A549 (cell line): ENCODE results near the gene UCP2.

Experiments used
- KDM1A ChIP-seq: fragments of 200-600 bp; sonication (generic); IDR thresholded peaks from 2 replicates; pipeline ENCODE4 v1.6.1; 2016; ENCODE audit warnings: low read depth, mild to moderate bottlenecking
- TF ChIP-seq, protein P1 (sequence below): fragments of >200 bp; sonication (Bioruptor Twin); formaldehyde crosslinking; IDR thresholded peaks from 3 replicates; pipeline ENCODE4 v1.5.1; 2016

DNA sequence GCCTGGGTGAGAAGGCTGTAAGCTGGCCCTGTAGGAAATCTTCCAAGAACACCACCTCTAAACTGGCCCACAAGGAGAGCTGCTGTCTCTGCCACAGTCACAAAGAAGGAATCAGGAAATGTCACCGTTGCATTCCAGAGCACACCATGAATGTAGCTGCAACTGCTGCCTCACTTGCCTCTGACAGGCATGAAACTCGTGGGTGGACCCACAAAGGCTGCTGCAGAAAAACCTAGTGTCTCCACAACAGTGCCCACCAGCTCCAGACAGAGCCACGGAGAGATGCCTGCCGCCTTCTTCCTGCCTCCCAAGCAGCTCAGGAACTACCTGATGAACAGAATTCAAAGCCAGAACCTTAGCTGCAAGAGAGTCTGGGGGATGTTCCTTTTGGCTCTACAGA, 21.3 kb downstream of the UCP2 start:
- no peak for TF ChIP-seq KDM1A
- TF ChIP-seq, protein P1, sequence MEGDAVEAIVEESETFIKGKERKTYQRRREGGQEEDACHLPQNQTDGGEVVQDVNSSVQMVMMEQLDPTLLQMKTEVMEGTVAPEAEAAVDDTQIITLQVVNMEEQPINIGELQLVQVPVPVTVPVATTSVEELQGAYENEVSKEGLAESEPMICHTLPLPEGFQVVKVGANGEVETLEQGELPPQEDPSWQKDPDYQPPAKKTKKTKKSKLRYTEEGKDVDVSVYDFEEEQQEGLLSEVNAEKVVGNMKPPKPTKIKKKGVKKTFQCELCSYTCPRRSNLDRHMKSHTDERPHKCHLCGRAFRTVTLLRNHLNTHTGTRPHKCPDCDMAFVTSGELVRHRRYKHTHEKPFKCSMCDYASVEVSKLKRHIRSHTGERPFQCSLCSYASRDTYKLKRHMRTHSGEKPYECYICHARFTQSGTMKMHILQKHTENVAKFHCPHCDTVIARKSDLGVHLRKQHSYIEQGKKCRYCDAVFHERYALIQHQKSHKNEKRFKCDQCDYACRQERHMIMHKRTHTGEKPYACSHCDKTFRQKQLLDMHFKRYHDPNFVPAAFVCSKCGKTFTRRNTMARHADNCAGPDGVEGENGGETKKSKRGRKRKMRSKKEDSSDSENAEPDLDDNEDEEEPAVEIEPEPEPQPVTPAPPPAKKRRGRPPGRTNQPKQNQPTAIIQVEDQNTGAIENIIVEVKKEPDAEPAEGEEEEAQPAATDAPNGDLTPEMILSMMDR = no peak
